ENCODE measurements around the gene MRTFB. TPM values are rescaled to one million over a fixed set of nuclear protein-coding genes. Genes with fewer than 3 reads are reported as not detected.
A peak's percentile ranks its signal among the peaks of the same experiment; 100 is the strongest.

The MRTFB gene
- total and polyA plus RNA-seq, 2 donors (not counting 1 experiment from before 2014, with no cell fraction given) = 8.8 to 9.8 TPM

DNA sequence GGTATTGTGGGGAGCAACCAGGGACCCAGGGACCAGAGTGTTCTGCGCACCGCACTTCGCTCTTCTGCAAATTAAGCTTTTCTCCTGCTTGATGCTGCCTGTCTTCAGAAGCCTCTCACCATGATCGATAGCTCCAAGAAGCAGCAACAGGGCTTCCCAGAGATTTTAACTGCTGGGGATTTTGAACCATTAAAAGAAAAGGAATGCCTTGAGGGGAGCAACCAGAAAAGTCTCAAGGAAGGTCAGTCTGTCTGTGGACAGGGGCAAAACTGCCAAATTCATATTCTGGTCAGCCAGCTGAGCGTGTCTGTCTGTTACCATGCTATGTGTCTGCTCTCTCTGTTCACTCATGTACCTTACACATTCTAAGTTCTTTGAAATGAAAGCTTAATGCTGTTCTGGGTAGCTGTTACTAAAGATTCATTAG, 115.7 kb downstream of the MRTFB start:
- no peak overlapping the region for H2AFZ ChIP-seq (ENCODE audit: low read length)
- peaks cover 10% of the 10 kb centered on the region for H3K4me1 ChIP-seq (ENCODE audit: control insufficient read depth, extremely low read depth, insufficient read depth, low read length)
- no peaks in the 10 kb centered on the region for H3K9me3 ChIP-seq (ENCODE audit: control insufficient read depth, insufficient read depth, low read depth, low read length)
- TF ChIP-seq CTCF (conservative IDR thresholded peaks at IDR 0.05 in 1 of 2, IDR thresholded peaks at IDR 0.05 in 1 of 2; ENCODE audit: low read depth in 1 of 2, low read length in 2 of 2) (no peak), EZH2 (IDR thresholded peaks at IDR 0.05; ENCODE audit: low read length, missing control alignments) (no peak)
- H3K27ac ChIP-seq (ENCODE audit: insufficient read depth, low read length) = peak overlapping the region; percentile 60
- no peak for DNase-seq (ENCODE audit: low read depth in 2 of 2)
- peak overlapping the region; percentile 3 to 48 (median 30) for H3K4me3 ChIP-seq (replicated peaks in 1 of 4; ENCODE audit: control extremely low read depth in 1 of 4, insufficient read depth in 1 of 4, low read depth in 3 of 4, low read length in 4 of 4)
- peak overlapping the region; percentile 85 for H3K4me2 ChIP-seq (ENCODE audit: extremely low read depth, insufficient read depth, low read length)
- no peak overlapping the region for H3K9ac ChIP-seq (ENCODE audit: insufficient read depth, low read length)
- no peaks in the 10 kb centered on the region for H3K27me3 ChIP-seq (ENCODE audit: control insufficient read depth, insufficient read depth, low read length)
- no peaks in the 10 kb centered on the region for H3K36me3 ChIP-seq (ENCODE audit: control insufficient read depth, insufficient read depth, low read length)
- no peaks in the 10 kb centered on the region for H4K20me1 ChIP-seq (ENCODE audit: control insufficient read depth, extremely low read depth, insufficient read depth, low read length)
- no peaks in the 10 kb centered on the region for H3K79me2 ChIP-seq (ENCODE audit: control insufficient read depth, insufficient read depth, low read length)

GRCh38 chr16:14187517-14188338, 116.6 kb downstream of the MRTFB start:
- Histone ChIP-seq H3K79me2 (ENCODE audit: control insufficient read depth, insufficient read depth, low read length) (no peaks in the 10 kb centered on the region), H3K4me3 (replicated peaks in 1 of 4; ENCODE audit: control extremely low read depth in 1 of 4, insufficient read depth in 1 of 4, low read depth in 3 of 4, low read length in 4 of 4) (peak overlapping the region in 2 of 4 experiments; percentile 22 to 48), H3K9ac (ENCODE audit: insufficient read depth, low read length) (peak overlapping the region; percentile 4), H3K27ac (ENCODE audit: insufficient read depth, low read length) (peak overlapping the region; percentile 35), H2AFZ (ENCODE audit: low read length) (no peak overlapping the region), H3K4me2 (ENCODE audit: extremely low read depth, insufficient read depth, low read length) (peak overlapping the region; percentile 54), H3K36me3 (ENCODE audit: control insufficient read depth, insufficient read depth, low read length) (no peaks in the 10 kb centered on the region), H3K27me3 (ENCODE audit: control insufficient read depth, insufficient read depth, low read length) (no peaks in the 10 kb centered on the region), H3K4me1 (ENCODE audit: control insufficient read depth, extremely low read depth, insufficient read depth, low read length) (peaks cover 6% of the 10 kb centered on the region), H4K20me1 (ENCODE audit: control insufficient read depth, extremely low read depth, insufficient read depth, low read length) (no peaks in the 10 kb centered on the region), H3K9me3 (ENCODE audit: control insufficient read depth, insufficient read depth, low read depth, low read length) (no peaks in the 10 kb centered on the region)
- TF ChIP-seq EZH2 (IDR thresholded peaks at IDR 0.05; ENCODE audit: low read length, missing control alignments) = no peak
- no peak for TF ChIP-seq CTCF (conservative IDR thresholded peaks at IDR 0.05 in 1 of 2, IDR thresholded peaks at IDR 0.05 in 1 of 2; ENCODE audit: low read depth in 1 of 2, low read length in 2 of 2)
- DNase-seq (ENCODE audit: low read depth in 2 of 2) = no peak

GRCh38 chr16:14193316-14193871, 122.3 kb downstream of the MRTFB start:
- DNase-seq (ENCODE audit: low read depth in 2 of 2) = no peak
- H3K79me2 ChIP-seq (ENCODE audit: control insufficient read depth, insufficient read depth, low read length) = no peaks in the 10 kb centered on the region
- no peak overlapping the region for H3K9ac ChIP-seq (ENCODE audit: insufficient read depth, low read length)
- no peak overlapping the region for H3K27ac ChIP-seq (ENCODE audit: insufficient read depth, low read length)
- no peak for TF ChIP-seq CTCF (conservative IDR thresholded peaks at IDR 0.05 in 1 of 2, IDR thresholded peaks at IDR 0.05 in 1 of 2; ENCODE audit: low read depth in 1 of 2, low read length in 2 of 2)
- no peak for TF ChIP-seq EZH2 (IDR thresholded peaks at IDR 0.05; ENCODE audit: low read length, missing control alignments)
- H2AFZ ChIP-seq (ENCODE audit: low read length) = no peak overlapping the region
- no peaks in the 10 kb centered on the region for H3K4me1 ChIP-seq (ENCODE audit: control insufficient read depth, extremely low read depth, insufficient read depth, low read length)
- H3K9me3 ChIP-seq (ENCODE audit: control insufficient read depth, insufficient read depth, low read depth, low read length) = no peaks in the 10 kb centered on the region
- H3K4me3 ChIP-seq (replicated peaks in 1 of 4; ENCODE audit: control extremely low read depth in 1 of 4, insufficient read depth in 1 of 4, low read depth in 3 of 4, low read length in 4 of 4) = no peak overlapping the region
- no peaks in the 10 kb centered on the region for H3K27me3 ChIP-seq (ENCODE audit: control insufficient read depth, insufficient read depth, low read length)
- H3K4me2 ChIP-seq (ENCODE audit: extremely low read depth, insufficient read depth, low read length) = no peak overlapping the region
- H3K36me3 ChIP-seq (ENCODE audit: control insufficient read depth, insufficient read depth, low read length) = no peaks in the 10 kb centered on the region
- no peaks in the 10 kb centered on the region for H4K20me1 ChIP-seq (ENCODE audit: control insufficient read depth, extremely low read depth, insufficient read depth, low read length)

Data from fibroblast of lung (primary cell).